ENCODE data around the gene TRPM2.

The TRPM2 gene

GRCh38 chr21:44420416-44421205 is 67.2 kb downstream of the TRPM2 start:
- Histone ChIP-seq H3K27ac (no peak overlapping the region), H3K4me3 (no peak overlapping the region)
- DNase-seq (ENCODE audit: low spot score): peak; percentile 41
- TF ChIP-seq CTCF (IDR thresholded peaks at IDR 0.05): no peak

GRCh38 chr21:44421901-44422840 is 68.8 kb downstream of the TRPM2 start:
- DNase-seq (ENCODE audit: low spot score): no peak
- Histone ChIP-seq H3K27ac (no peak overlapping the region), H3K4me3 (no peak overlapping the region)
- no peak for TF ChIP-seq CTCF (IDR thresholded peaks at IDR 0.05)

- TF ChIP-seq CTCF (IDR thresholded peaks at IDR 0.05): no peak
- DNase-seq (ENCODE audit: low spot score): no peak
- no peak overlapping the region for H3K27ac ChIP-seq
- no peak overlapping the region for H3K4me3 ChIP-seq
Observed at GRCh38 chr21:44423312-44423821, 69.9 kb downstream of the TRPM2 start.

GRCh38 chr21:44423941-44424607 is 70.7 kb downstream of the TRPM2 start:
- H3K27ac ChIP-seq: no peak overlapping the region
- DNase-seq (ENCODE audit: low spot score): no peak
- no peak overlapping the region for H3K4me3 ChIP-seq
- no peak for TF ChIP-seq CTCF (IDR thresholded peaks at IDR 0.05)

- no peak for TF ChIP-seq CTCF (IDR thresholded peaks at IDR 0.05)
- H3K27ac ChIP-seq: no peak overlapping the region
- H3K4me3 ChIP-seq: no peak overlapping the region
- no peak for DNase-seq (ENCODE audit: low spot score)
Observed at GRCh38 chr21:44424608-44425306, 71.3 kb downstream of the TRPM2 start.

- Histone ChIP-seq H3K4me3 (no peak overlapping the region), H3K27ac (no peak overlapping the region)
- no peak for TF ChIP-seq CTCF (IDR thresholded peaks at IDR 0.05)
- no peak for DNase-seq (ENCODE audit: low spot score)
Observed at GRCh38 chr21:44425307-44425894, 72.0 kb downstream of the TRPM2 start.

All from coronary artery (tissue), 2 donors.